Stimulated activated CD8-positive, alpha-beta memory T cell treated with anti-CD3 and anti-CD28 coated beads, Interleukin-15, amount 100 ng/mL, for 24 hours (primary cell): ENCODE data around the gene C2.

Experiments
- DNase-seq: peaks from one replicate; pipeline ENCODE4 v3.0.0-alpha.2; 2020; ENCODE audit warnings: low read depth

The C2 gene

GRCh38 chr6:31927242-31927862 is at the start of gene C2:
C2 (plus strand) TSS chr6:31927717; CDS start chr6:31927753, 36 bp downstream.
- DNase-seq, result no peak

DNA sequence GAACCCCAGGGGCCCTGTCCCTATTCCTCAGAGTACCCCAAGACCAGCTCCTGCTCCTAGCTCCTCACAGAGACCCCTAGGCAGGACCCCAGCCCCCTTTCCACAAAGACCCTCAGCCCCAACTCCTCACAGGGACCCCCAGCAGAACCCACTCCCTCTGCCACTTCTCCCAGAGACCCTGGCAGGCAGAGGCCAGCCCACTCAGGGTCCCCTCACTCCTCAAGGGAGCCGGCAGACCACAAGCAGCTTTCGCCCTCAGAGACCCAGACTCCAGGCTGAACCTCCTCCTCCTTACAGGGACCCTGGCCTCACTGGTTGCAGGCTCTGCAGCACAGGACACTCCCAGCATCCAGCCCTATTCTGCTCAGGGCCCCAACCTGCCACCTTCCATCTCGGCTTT is 49.3 kb upstream of the C2 start:
- DNase-seq, result no peak

GRCh38 chr6:31878726-31879125 is 48.8 kb upstream of the C2 start, which contains the start of gene SLC44A4:
SLC44A4 (minus strand) TSS chr6:31878997; CDS start chr6:31878980, 17 bp downstream.
- no peak for DNase-seq

DNA sequence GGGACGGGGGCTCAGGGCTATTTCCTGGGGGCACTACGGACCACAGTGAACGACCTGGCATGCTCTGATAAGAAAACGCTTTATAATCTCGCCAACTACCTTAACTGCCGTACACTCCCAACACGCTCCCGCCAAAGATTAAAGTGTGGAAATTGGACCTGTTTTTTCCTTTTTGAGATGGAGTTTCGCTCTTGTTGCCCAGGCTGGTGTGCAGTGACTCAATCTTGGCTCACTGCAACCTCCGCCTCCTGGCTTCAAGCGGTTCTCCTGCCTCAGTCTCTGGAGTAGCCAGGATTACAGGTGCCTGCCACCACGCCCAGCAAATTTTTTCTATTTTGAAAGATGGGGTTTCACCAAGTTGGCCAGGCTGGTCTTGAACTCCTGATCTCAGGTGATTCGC is 48.4 kb upstream of the C2 start:
- no peak for DNase-seq

DNA sequence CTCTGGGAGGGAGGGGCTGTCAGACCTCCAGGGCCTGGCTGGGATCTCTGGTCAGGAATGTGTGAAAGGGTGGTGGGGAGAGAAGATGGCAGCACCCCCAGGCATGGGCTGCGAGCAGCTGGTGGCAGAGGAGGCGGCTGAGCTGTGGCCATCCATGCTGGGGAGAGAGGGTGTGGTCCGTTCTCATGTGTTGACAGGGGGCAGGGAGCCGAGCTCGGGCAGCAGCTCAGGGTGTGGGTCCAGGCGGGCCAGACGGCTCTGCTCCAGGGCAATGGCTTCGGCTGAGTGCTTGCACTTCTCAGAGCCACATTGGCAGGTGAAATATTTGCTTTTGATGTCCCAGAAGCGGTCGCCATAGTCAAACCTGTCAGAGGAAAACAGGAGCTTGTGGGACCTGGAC is 47.6 kb upstream of the C2 start:
- no peak for DNase-seq

- DNase-seq, result no peak
Observed at GRCh38 chr6:31880616-31881015, 46.9 kb upstream of the C2 start.

DNA sequence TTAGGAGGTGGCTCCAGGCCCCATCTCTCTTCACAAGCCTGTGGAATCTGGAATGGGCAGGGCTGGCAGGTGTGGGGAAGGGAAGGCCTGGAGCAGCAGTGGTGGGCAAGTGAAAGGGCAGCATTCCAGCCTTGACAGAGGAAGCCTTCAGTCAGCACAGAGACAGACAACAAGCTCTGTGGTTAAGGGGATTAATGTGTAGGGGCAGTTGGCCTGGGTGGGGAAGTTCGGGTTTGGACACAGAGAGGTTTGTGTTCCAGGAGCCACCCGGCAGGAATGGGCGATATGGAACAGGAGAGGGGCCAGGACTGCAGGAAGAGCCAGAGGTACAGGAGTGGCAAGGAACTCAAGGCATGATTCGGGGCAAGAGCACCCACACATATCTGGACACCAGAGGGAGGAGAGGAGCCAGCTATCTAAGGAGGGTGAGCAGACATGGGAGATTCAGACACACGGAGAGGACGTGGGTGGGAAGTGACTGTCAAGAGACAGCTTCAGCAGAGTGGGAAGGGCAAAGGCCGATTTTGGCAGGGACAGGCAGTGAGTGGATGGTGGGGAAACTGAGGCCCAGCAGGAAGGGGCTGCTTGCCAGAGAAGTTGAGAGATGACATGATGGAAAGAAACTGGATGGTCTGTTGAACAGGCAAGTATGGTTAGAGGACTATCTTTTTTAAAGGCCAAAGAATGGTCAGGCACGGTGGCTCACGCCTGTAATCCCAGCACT is 46.2 kb upstream of the C2 start:
- no peak for DNase-seq

DNA sequence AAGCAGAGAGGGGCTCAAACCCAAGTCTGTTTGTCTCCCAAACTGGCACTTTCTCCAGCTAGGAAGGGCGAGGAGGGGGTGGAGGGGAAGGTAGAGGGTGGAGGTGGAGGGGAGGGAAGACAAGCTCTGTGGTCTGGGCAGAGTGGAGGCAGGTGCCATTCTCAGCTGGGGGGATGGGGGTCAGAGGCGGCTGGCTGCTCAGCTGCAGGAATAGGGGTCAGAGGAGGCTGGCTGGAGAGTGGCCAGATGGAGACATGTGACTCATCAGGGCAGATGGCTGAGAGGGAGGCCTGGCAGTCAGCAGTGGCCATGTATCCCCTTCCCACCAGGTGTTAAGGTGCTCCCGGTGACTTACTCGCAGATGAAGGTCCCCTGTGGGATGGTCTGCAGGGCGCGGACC is 45.2 kb upstream of the C2 start:
- DNase-seq, result no peak

DNA sequence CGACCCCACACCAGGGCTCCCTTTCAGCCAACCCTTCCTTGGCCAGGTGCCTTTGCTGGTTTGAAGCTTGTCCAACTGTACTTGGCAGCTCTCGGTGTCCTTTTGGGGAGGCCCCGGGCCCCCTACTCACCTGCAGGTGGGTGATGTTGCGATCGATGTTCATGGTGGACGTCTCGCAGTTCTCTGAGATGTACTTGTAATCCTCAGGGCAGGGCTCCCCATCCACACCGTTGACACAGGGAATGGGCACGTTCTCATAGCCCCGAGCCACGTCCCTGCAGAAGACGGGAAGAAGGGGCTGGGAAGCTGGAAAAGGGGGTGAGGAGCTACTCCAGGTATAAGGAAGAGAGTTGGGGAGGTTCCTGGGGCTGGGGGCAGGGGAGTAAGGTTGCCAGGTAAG is 43.8 kb upstream of the C2 start:
- no peak for DNase-seq

DNA sequence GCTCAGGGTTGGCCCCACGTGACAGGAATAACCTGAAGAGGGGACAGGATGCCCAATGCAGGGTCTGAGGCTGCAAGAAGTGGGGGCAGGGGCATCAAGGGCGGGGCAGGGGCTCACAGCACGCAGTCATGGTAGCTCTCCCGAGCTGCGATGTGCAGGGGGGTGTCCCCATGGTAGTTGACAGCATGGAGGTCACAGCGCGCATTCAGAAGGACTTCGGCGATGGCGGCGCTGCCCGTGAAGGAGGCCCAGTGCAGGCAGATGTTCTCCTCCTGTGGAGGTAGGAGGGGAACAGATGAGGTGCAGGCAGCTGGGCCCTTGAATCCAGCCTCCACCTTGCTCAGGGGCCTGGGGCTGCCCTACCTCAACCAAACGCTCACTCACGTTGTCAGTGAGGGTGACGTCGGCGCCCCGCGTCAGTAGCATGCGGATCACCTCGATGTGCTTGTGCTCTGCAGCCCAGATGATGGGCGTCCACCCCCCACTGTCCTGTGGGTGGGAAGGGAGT is 42.9 kb upstream of the C2 start:
- no peak for DNase-seq

DNA sequence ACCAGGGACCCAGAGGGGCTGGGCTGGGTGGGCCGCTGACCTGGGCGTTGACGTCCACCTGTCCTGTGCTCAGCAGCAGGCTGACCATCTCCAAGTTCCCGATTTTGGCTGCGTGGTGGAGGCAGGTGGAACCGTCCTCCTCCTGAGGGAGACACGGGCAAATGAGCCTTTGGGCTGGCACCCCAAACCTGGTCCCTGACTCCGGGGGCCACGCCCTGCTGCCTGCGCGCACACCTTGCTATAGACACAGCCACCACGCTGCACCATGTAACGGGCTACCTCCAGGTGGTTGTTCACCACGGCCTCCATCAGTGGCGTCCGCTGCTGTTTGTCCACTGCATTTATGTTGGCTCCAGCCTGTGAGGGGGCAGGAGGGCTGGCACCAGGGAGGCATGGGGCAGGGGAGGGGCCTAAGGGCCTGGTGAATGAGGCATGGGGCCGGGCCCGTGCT is 41.0 kb upstream of the C2 start:
- no peak for DNase-seq

DNA sequence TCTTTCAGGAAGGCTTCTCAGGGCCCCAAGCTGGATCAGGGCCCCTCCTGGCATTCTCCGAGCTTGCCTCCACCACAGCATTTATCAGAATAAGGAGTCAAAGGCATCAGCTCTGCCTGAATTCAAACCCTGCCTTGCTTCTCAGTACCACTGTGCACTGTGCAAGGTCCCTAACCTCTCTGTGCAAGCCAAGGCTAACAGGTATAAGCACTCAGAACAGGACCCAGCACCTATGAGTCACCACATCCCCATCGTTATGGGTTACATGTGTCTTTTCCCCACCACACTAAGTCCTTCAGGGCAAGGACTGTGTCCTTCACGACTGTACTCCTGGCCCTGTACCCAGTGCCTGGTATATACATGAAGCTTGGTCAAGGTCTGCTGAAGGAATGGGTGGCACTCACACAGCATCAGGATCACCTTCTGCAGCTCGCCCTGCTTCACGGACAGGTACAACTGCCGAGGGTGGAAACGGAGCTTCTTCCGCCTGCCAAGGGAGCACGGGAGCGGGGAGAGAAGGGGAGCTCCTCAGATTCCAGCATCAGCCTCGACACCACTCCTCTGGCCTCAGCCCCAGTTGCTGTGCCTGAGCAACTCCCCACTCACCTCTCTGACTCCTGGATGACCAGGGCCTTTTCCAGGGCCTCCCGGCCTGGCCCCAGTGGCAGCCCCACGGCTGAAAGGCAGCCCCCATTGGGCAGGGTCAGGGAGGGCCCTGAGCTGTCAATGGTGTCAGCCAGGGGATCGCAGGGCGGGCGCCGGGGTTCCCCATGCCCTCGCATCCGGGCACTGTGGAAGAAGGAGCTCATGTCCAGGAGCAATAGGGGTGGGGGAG is 40.1 kb upstream of the C2 start:
- no peak for DNase-seq

DNA sequence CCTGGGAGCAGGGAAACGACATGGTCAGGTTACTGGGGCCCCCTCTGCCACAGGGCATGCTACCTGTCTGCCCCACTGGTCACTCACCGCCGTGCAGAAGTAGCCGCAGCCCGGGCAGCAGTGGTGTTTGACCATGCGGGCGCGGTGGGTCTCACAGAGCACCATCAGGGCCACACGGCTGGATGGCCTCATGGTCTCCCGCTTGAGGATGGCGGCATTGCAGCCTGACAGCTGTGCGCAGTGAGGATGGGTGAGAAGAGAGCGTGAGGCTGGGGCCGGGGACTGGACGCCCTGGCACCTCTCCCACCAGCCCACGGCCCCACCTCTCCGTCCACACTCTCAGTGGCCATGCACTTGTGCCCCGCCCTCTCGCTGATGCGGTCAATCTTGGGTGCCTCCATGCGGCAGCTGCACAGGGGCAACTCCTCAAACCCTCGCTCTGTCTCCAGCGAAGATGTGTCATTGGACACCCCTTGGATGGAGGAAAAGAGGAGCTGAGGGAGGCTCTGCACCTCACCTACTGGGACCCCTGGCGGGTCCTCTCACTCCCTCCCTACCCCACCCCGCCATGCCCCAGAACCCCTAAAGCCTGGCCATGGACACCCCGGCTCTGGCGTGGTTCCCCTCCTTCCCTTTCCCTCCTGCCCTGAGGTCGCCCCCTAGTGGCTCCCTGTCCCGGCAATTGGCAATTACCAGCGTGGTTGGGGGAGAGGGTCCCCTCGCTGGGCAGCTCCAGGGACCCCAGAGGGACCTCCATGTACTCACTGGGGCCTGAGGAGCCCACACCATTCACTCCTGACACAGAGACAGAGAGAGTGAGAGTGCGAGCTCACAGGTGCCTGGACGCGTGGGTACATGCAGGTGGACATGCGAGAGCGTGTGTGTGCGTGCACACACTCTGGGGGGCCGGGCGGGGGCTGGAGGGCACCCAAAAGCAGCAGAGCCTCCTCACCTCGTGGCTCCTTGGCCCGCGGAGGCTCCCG is 39.0 kb upstream of the C2 start:
- peak; percentile 44 for DNase-seq

- DNase-seq, result no peak
Observed at GRCh38 chr6:31889331-31889972, 38.1 kb upstream of the C2 start.

- DNase-seq, result no peak
Observed at GRCh38 chr6:31892821-31893220, 34.7 kb upstream of the C2 start.

DNA sequence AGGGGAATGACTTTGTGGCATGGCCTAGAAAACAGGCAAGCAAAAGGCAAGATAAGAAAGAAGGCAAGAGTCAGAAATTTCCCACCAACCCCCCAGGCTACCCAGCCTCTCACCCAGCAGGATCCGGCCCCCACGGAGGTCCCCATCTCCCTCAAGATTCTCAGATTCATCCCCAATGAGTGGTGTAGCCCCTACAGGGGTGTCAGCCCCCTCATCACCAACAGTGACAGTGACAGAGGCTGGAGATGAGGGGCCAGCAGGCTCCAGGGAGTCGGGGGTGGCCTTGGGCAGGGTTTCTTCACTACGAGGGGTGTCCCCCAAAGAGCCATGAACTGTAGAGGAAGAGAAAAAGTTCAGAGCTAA is 31.0 kb upstream of the C2 start:
- no peak for DNase-seq

DNA sequence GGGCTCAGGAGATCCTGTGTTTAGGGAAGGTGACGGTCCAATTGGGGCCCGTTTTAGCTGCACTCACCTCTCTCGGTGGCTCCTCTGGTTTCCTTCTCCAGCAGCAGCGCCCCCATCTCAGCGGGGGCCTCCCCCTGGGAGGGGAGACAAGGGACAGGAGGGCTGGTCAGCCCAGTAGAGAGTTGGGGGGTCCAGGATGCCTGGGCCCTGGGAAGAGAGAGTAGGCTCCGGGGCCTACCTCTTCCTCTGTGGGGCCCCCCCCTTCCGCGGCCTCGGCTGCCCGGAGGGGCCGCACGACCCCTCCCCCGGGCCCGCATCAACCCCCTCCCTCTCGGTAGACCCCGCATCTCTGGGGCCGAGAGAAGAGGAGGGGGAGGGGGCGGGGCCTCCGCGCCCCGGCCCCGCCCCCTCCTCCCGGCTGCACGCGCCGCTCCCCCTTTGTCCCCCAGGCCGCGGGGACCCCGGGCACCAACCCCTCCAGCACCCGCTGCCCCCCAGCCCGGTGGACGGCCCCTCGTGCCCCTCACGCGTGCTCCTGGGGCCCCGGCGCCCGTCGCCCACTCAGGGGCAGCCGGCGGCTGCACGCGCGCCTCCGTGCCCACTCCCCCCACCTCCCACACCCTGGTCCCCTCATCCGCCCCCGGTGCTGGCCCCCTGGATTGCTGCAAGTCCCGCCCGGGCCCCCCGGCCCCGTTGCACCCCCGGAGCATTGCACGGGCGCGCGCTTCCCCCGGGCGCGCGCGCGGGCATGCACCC is 30.5 kb upstream of the C2 start:
- no peak for DNase-seq

GRCh38 chr6:31897612-31898382 is 29.7 kb upstream of the C2 start, which contains the start of gene EHMT2:
EHMT2 (minus strand) TSS chr6:31897698; CDS start chr6:31897677, 21 bp downstream.
- DNase-seq, result peak; percentile 58

- no peak for DNase-seq
Observed at GRCh38 chr6:31898383-31899011, 29.0 kb upstream of the C2 start.
